OCI-M1 (cell line): Measurements from ENCODE around the gene RALGAPB.

ENCODE experiments used
- DNase-seq: peaks from one replicate; lab custom pipeline; 2025; lab: John Stamatoyannopoulos, UW

Gene RALGAPB

DNA sequence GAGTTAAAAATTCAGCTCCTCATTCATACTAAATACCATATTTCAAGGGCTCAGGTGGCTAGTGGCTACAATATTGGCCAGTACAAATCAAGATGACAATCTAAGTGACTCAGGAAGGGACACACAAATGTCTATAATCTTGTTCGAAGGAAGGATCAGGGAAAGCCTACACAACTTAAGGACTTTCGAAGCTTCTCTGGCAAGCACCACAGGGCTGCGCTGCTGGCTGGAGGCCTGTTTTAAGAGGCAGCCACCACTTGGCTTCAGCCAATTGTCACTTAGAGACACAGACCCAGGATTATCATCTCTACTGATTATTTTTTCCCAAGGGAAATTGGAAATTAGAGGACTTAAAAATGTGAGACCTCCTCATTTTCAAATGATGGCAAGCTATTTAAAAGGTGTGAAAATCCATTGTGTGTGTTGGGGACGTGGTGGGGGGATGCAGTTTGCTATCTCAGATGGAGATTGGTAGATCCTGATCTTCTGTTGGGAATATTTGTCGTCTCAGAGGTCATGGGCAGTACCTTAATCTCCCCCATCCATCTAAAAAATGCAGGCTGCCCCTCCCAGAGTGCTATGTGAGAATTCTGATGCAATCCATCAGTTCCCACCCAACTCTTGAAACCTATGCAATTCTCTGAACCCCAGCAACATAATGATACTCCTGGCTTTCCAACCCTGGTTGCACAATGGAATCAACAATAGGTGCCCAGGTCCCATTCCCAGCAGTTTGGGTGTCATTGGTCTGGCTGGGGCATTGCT, 140.3 kb downstream of the RALGAPB start:
- DNase-seq, result no peak

DNA sequence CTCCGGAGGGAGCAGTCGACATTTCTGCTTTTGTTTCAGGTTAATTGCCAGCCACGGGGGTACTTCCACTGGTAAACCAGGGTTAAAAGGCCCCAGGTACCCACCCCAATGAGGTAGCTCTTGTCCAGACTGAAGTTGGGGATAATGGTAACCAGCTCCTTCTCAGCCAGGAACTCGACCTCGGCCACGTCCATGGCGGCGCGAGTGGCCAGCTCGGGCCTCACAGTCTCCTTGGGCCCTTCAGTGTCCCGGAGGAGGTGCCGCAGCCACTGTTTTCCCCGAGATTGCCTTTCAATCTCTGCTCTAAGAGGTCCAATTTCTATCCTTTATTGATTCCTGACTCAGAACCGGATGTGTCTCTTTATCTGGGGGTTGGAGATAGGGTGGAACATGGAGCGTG, 142.6 kb downstream of the RALGAPB start:
- DNase-seq, result no peak

DNA sequence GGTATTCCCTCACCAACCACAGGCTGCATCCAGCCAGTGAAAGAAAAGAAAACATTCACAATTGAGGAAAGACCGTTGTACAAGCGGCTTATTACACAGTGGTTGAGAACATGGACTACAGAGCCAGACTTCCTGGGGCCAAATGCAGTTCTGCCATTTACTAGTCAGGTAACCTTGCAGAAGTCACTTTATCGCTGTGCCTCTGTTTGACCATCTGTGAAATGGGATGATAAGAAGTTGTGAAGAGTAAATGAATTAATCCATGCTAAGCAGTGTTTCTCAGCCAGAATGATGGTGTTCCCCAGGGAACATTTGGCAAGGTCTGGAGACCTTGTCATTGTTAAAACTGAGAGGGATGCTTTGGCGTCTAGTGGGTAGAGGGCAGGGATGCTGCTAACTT, 143.8 kb downstream of the RALGAPB start:
- no peak for DNase-seq

DNA sequence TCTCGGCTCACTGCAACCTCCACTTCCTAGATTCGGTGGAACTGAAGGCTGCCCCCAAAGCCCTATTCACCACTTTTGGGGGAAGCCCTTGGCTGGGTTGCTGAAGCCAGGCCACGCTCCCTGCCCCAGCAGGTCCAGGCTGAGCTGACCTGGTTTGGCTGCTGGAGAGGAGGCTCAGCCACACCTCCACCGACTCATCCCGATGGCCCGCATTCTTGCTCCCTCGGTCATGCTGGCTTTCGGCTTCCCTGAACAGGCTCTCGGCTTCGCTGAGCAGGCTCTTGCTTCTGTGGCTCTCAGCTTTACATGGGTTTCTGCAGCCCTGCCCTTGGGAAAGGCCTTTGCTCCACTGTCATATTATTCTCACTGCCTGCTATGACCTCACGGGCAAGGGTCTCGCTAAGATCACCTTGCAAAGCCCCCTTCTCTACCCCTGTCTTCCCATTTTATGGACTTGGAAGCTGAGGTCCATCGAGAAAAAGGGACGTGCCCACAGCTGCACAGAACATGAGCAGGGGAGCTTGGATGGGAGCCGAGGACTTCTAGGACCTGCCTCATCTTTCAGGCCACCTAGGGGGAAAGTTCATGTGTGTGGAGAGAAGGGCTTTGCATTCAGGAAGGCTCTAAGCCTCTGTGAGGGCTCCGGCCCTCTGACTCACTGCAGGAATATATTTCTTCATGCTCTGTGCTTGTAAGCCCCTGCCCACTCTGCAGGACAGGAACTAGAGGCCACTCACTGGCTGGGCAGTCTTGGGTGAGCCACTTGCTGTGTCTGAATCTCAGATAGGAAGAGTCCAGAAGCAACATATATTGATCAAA, 144.6 kb downstream of the RALGAPB start:
- DNase-seq, result no peak

DNA sequence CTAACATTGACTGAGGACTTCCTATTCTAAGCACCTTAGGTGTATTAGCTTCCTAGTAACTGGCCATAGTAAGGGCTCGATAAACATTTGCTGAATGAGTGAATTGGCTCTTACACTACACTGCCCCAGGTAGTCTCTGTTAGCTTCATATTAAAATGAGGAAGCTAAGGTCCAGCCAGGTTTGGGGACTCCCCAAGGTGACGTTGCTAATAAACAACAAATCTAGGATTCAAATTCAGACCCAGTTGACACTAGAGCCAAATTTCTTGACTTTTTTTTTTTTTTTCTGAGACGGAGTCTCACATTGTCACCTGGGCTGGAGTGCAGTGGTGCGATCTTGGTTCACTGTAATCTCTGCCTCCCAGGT, 145.2 kb downstream of the RALGAPB start:
- no peak for DNase-seq

DNA sequence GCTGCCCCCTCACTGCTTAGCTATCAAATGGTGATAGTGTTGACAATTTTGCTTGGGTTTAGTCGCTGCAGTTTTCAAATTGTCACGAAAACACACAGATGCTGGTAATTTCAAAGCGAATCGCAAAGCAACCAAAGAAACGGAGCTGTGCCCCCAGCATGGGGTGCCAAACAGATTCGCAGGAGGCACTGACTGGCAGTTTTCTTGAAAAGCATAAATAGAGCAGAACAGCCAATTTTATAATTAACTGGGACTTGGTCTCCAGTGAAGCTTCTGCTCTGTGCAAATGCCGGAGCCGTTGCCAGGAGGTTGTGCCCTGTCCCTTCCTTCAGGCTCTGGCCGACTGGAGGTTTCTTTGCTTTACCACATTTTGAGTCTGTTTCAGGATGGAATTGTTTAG, 147.8 kb downstream of the RALGAPB start:
- DNase-seq, result no peak

DNA sequence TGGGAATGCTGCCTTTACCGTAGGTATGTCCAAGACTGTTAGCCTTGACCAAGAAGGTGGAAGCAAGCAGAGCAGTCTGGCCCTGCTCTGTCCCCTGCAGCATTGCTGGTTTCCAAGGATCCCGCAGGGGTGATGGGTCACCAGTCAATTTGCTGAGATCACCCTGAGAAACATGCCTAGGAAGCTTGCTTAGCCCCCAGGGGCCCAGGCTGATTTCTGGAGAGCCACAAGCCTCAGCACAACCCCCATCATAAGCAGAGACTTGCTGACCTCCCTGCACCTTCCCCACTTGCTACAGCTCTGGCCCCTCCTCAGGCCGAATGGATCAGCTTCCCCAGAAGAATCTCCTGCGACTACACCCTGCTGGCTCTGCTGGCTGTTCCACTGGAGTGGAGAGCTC, 150.4 kb downstream of the RALGAPB start:
- DNase-seq, result no peak

DNA sequence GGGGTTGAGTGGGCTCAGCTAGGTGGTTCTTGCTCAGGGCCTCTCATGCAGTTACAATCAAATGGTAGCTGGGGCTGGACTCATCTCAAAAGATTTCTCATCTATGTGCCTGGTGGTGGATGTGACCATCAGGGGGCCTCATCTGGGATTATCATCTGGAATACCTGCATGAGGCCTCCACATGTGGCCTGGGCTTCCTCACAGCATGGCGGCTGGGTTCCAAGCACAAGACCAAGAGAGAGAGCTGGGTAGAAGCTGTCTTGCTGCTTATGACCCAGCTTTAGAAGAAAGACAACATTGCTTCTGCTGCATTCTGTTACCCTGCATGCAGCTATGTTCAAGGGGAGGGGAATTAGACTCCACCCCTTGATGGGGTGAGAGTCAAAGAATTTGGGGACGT, 151.4 kb downstream of the RALGAPB start:
- no peak for DNase-seq

DNA sequence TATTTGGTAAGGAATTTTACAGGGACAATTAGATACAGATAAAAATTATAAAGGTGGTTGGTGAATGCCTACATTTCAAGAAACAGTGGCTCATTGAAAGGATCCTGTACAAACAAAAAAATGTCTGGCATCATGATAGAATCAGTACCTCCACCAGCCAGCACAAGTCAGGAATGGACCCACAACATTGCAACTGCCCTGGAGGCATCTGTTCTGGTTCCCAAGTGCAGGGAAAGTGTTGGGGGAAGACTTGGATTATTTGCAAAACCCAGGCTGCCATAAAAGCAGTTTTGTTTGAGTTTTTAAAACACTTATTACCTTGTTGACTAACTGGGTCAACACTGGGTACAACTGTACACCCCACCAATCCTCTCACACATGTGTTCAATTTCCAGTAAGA, 153.3 kb downstream of the RALGAPB start:
- no peak for DNase-seq

DNA sequence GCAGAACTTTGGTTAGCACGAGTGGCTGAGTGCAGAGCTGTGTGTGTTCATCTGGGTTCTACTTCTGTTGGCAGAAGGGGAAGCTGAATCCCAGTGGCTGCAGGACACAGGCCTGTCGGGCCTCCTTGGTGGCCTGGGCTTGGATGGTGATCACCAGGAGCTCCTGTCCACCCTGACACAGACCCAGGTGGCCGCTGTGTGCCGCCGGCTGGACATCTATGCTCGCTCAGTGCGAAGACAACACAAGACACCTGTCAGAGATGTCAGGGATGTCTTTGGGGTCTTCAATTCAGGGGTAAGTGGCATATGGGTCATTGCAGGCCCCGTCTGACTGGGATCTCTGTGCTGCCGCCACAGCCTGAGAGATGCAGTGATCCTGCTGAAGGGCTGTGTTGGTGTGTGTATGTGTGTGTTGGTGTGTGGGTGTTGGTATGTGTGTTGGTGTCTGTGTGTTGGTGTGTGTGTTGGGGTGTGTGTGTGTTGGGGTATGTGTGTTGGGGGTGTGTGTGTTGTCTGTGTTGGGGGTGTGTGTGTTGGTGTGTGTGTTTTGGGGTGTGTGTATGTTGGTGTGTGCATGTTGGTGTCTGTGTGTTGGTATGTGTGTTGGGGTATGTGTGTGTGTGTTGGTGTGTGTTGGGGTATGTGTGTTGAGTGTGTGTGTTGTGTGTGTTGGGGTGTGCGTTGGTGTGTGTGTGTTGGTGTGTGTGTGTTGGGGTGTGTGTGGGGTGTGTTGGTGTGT, 154.4 kb downstream of the RALGAPB start:
- DNase-seq, result no peak
